Measurements from ENCODE around the gene CNNM1.

Gene CNNM1

GRCh38 chr10:99399664-99400063 is 70.5 kb downstream of the CNNM1 start:
- H2AFZ ChIP-seq (ENCODE audit: insufficient read depth, low read length, poor library complexity): no peak overlapping the region
- no peak overlapping the region for H4K91ac ChIP-seq (ENCODE audit: low read depth, low read length)
- H3K79me2 ChIP-seq (ENCODE audit: control insufficient read depth, insufficient read depth, low read length, poor library complexity): no peaks in the 10 kb centered on the region
- H3K27ac ChIP-seq (ENCODE audit: low read depth, low read length): no peak overlapping the region
- no peak overlapping the region for H3K4me2 ChIP-seq (ENCODE audit: low read length)
- no peak overlapping the region for H2BK5ac ChIP-seq (ENCODE audit: low read depth, low read length, poor library complexity)
- H4K12ac ChIP-seq (ENCODE audit: low read depth, low read length): no peak overlapping the region
- H3K23ac ChIP-seq (ENCODE audit: low read length): no peak overlapping the region
- H3K4me1 ChIP-seq (ENCODE audit: control insufficient read depth in 1 of 2, insufficient read depth in 2 of 2, low read length in 2 of 2): peaks cover 7 to 11% of the 10 kb centered on the region in 2 experiments
- H3K79me1 ChIP-seq (ENCODE audit: low read length): peaks cover under 1% of the 10 kb centered on the region
- no peak overlapping the region for H3K4me3 ChIP-seq (ENCODE audit: low read depth, low read length)
- no peak for DNase-seq
- no peak overlapping the region for H2BK12ac ChIP-seq (ENCODE audit: low read length)
- H3K4ac ChIP-seq (ENCODE audit: low read depth, low read length): no peak overlapping the region
- H4K8ac ChIP-seq (ENCODE audit: low read depth, low read length): no peak overlapping the region
- H3K27me3 ChIP-seq (ENCODE audit: insufficient read depth, low read length): no peaks in the 10 kb centered on the region
- H3K9ac ChIP-seq (ENCODE audit: low read length): no peak overlapping the region
- H3K18ac ChIP-seq (ENCODE audit: low read length): no peak overlapping the region
- H3K36me3 ChIP-seq (ENCODE audit: control insufficient read depth in 1 of 2, insufficient read depth in 2 of 2, low read length in 2 of 2): peaks cover 20 to 28% of the 10 kb centered on the region in 2 experiments
- WGBS (ENCODE audit: extremely low coverage, insufficient coverage, insufficient read length): no CpG with 5 or more reads among the region's 3 CpGs
- H3K9me3 ChIP-seq (ENCODE audit: insufficient read depth, low read depth, low read length): no peaks in the 10 kb centered on the region
- H2AK5ac ChIP-seq (ENCODE audit: low read length): no peak overlapping the region
- H3K14ac ChIP-seq (ENCODE audit: low read length): no peak overlapping the region
- no peak overlapping the region for H2BK120ac ChIP-seq (ENCODE audit: insufficient read depth, low read length, poor library complexity)

GRCh38 chr10:99403674-99404073 is 74.5 kb downstream of the CNNM1 start:
- Histone ChIP-seq H3K4ac (ENCODE audit: low read depth, low read length) (no peak overlapping the region), H4K12ac (ENCODE audit: low read depth, low read length) (peak overlapping the region; percentile 18), H3K4me3 (ENCODE audit: low read depth, low read length) (no peak overlapping the region), H2AK5ac (ENCODE audit: low read length) (no peak overlapping the region), H2BK5ac (ENCODE audit: low read depth, low read length, poor library complexity) (peak overlapping the region; percentile 46), H3K79me1 (ENCODE audit: low read length) (no peaks in the 10 kb centered on the region), H3K79me2 (ENCODE audit: control insufficient read depth, insufficient read depth, low read length, poor library complexity) (no peaks in the 10 kb centered on the region), H3K4me1 (ENCODE audit: control insufficient read depth in 1 of 2, insufficient read depth in 2 of 2, low read length in 2 of 2) (peaks cover 2 to 4% of the 10 kb centered on the region in 2 experiments), H2BK120ac (ENCODE audit: insufficient read depth, low read length, poor library complexity) (no peak overlapping the region), H3K18ac (ENCODE audit: low read length) (no peak overlapping the region), H3K9ac (ENCODE audit: low read length) (no peak overlapping the region), H2BK12ac (ENCODE audit: low read length) (no peak overlapping the region), H3K4me2 (ENCODE audit: low read length) (no peak overlapping the region), H3K36me3 (ENCODE audit: control insufficient read depth in 1 of 2, insufficient read depth in 2 of 2, low read length in 2 of 2) (peaks cover 19 to 39% of the 10 kb centered on the region in 2 experiments), H3K23ac (ENCODE audit: low read length) (no peak overlapping the region), H3K14ac (ENCODE audit: low read length) (no peak overlapping the region), H3K27me3 (ENCODE audit: insufficient read depth, low read length) (no peaks in the 10 kb centered on the region), H3K27ac (ENCODE audit: low read depth, low read length) (no peak overlapping the region), H4K8ac (ENCODE audit: low read depth, low read length) (no peak overlapping the region), H4K91ac (ENCODE audit: low read depth, low read length) (peak overlapping the region; percentile 28), H2AFZ (ENCODE audit: insufficient read depth, low read length, poor library complexity) (no peak overlapping the region), H3K9me3 (ENCODE audit: insufficient read depth, low read depth, low read length) (no peaks in the 10 kb centered on the region)
- no peak for DNase-seq
- no CpG with 5 or more reads among the region's 9 CpGs for WGBS (ENCODE audit: extremely low coverage, insufficient coverage, insufficient read length)

- Histone ChIP-seq H3K23ac (ENCODE audit: low read length) (no peak overlapping the region), H3K79me1 (ENCODE audit: low read length) (no peaks in the 10 kb centered on the region), H3K27ac (ENCODE audit: low read depth, low read length) (no peak overlapping the region), H3K4me3 (ENCODE audit: low read depth, low read length) (no peak overlapping the region), H2BK5ac (ENCODE audit: low read depth, low read length, poor library complexity) (no peak overlapping the region), H4K12ac (ENCODE audit: low read depth, low read length) (no peak overlapping the region), H2AFZ (ENCODE audit: insufficient read depth, low read length, poor library complexity) (no peak overlapping the region), H3K79me2 (ENCODE audit: control insufficient read depth, insufficient read depth, low read length, poor library complexity) (no peaks in the 10 kb centered on the region), H2AK5ac (ENCODE audit: low read length) (no peak overlapping the region), H3K27me3 (ENCODE audit: insufficient read depth, low read length) (no peaks in the 10 kb centered on the region), H3K36me3 (ENCODE audit: control insufficient read depth in 1 of 2, insufficient read depth in 2 of 2, low read length in 2 of 2) (peaks cover 17 to 35% of the 10 kb centered on the region in 2 experiments), H2BK120ac (ENCODE audit: insufficient read depth, low read length, poor library complexity) (no peak overlapping the region), H3K14ac (ENCODE audit: low read length) (no peak overlapping the region), H3K18ac (ENCODE audit: low read length) (no peak overlapping the region), H3K4me1 (ENCODE audit: control insufficient read depth in 1 of 2, insufficient read depth in 2 of 2, low read length in 2 of 2) (peaks cover 2 to 7% of the 10 kb centered on the region in 2 experiments), H4K91ac (ENCODE audit: low read depth, low read length) (no peak overlapping the region), H3K9me3 (ENCODE audit: insufficient read depth, low read depth, low read length) (no peaks in the 10 kb centered on the region), H3K4me2 (ENCODE audit: low read length) (no peak overlapping the region), H3K9ac (ENCODE audit: low read length) (no peak overlapping the region), H2BK12ac (ENCODE audit: low read length) (no peak overlapping the region), H4K8ac (ENCODE audit: low read depth, low read length) (no peak overlapping the region), H3K4ac (ENCODE audit: low read depth, low read length) (no peak overlapping the region)
- no peak for DNase-seq
- whole genome bisulfite sequencing (ENCODE audit: extremely low coverage, insufficient coverage, insufficient read length): no CpG with 5 or more reads among the region's 3 CpGs
Measured at GRCh38 chr10:99406149-99406548, 77.0 kb downstream of the CNNM1 start.

GRCh38 chr10:99410146-99410545 is 81.0 kb downstream of the CNNM1 start:
- H2BK120ac ChIP-seq (ENCODE audit: insufficient read depth, low read length, poor library complexity): no peak overlapping the region
- DNase-seq: no peak
- no peak overlapping the region for H4K8ac ChIP-seq (ENCODE audit: low read depth, low read length)
- H3K27me3 ChIP-seq (ENCODE audit: insufficient read depth, low read length): no peaks in the 10 kb centered on the region
- H3K79me1 ChIP-seq (ENCODE audit: low read length): no peaks in the 10 kb centered on the region
- H3K4ac ChIP-seq (ENCODE audit: low read depth, low read length): no peak overlapping the region
- no peaks in the 10 kb centered on the region for H3K79me2 ChIP-seq (ENCODE audit: control insufficient read depth, insufficient read depth, low read length, poor library complexity)
- no peak overlapping the region for H3K18ac ChIP-seq (ENCODE audit: low read length)
- no peak overlapping the region for H2BK12ac ChIP-seq (ENCODE audit: low read length)
- H3K4me3 ChIP-seq (ENCODE audit: low read depth, low read length): no peak overlapping the region
- no peak overlapping the region for H3K27ac ChIP-seq (ENCODE audit: low read depth, low read length)
- no peak overlapping the region for H3K4me2 ChIP-seq (ENCODE audit: low read length)
- no peak overlapping the region for H2AFZ ChIP-seq (ENCODE audit: insufficient read depth, low read length, poor library complexity)
- H2AK5ac ChIP-seq (ENCODE audit: low read length): no peak overlapping the region
- no peak overlapping the region for H3K23ac ChIP-seq (ENCODE audit: low read length)
- H3K9ac ChIP-seq (ENCODE audit: low read length): no peak overlapping the region
- no CpG with 5 or more reads among the region's 1 CpG for WGBS (ENCODE audit: extremely low coverage, insufficient coverage, insufficient read length)
- no peak overlapping the region for H2BK5ac ChIP-seq (ENCODE audit: low read depth, low read length, poor library complexity)
- peaks cover 2 to 16% of the 10 kb centered on the region in 2 experiments for H3K36me3 ChIP-seq (ENCODE audit: control insufficient read depth in 1 of 2, insufficient read depth in 2 of 2, low read length in 2 of 2)
- H3K4me1 ChIP-seq (ENCODE audit: control insufficient read depth in 1 of 2, insufficient read depth in 2 of 2, low read length in 2 of 2): peaks cover 5 to 7% of the 10 kb centered on the region in 2 experiments
- H4K91ac ChIP-seq (ENCODE audit: low read depth, low read length): no peak overlapping the region
- H3K9me3 ChIP-seq (ENCODE audit: insufficient read depth, low read depth, low read length): no peaks in the 10 kb centered on the region
- H3K14ac ChIP-seq (ENCODE audit: low read length): no peak overlapping the region
- H4K12ac ChIP-seq (ENCODE audit: low read depth, low read length): no peak overlapping the region

Data from trophoblast cell (in vitro differentiated cells and primary cell).